Measurements from ENCODE around the gene AGAP2. TPM values are rescaled to one million over a fixed set of nuclear protein-coding genes. Genes with fewer than 3 reads are reported as not detected.

The AGAP2 gene
- total RNA-seq, 4 donors from 2014 or later, result 2.5 to 11.2 (median 3.6) TPM

DNA sequence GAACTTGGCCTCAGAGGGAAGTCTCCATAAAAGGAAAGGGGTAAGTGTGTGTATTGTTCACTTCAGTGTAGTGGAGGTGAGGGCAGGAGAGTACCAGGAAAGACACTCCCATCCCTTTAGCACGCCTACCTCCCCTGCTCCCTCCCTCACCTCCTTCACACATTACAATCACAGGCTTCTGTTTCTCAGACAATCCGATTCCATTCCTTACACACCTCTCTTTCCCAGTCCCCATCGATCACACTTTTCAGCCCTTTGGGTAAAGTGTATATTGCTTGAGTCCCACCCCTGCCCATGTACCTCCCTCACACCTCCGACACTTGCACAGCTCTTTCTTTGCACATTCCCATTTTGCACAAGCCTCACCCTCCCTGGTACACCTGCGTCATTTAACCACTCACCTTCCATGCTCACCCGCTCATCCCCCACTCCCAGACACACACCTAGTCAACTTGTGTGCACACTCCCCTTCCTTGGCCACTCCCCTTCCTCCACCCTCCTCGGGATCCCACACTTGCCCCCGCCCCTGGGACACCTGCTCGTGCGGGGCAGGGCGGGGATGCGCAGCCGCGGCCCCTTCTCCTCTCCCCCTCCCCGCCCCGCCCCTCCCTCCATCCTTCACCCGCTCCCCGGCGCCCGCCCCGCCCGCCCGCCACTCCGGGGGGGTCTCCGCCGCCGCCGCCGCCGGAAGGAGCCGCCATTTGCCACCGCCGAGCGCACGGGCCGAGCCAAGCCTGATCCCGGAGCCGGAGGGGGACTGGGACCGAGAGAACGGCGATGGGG lies 16.1 kb upstream of the AGAP2 start, which contains the start of gene MARCHF9:
Gene MARCHF9 (plus strand): TSS at position 693 of the 783 bp plus-strand sequence. CDS start 426 bp downstream, outside the sequence.
- Histone ChIP-seq H3K4me3 (peak within 1 kb of the TSS; percentile 74 to 91 (median 86)), H3K27ac (replicated peaks in 1 of 4) (peak within 1 kb of the TSS; percentile 65 to 74 (median 72)), H3K36me3 (peaks cover 11 to 32% (median 27%) of the 10 kb centered on the region in 4 donors), H3K4me1 (peaks cover 26 to 64% (median 44%) of the 10 kb centered on the region in 4 donors), H3K9me3 (no peaks in the 10 kb centered on the region), H3K27me3 (no peaks in the 10 kb centered on the region)
- intact Hi-C loops (cut with DNase I), result no loop called here
- DNase-seq (ENCODE audit: extremely low spot score), result no peak
- TF ChIP-seq POLR2AphosphoS5 (IDR thresholded peaks at IDR 0.05) (peak in 1 of 2 donors; percentile 37), EP300 (IDR thresholded peaks at IDR 0.05) (no peak), POLR2A (IDR thresholded peaks at IDR 0.05; ENCODE audit: low read depth) (no peak)
- TF ChIP-seq, protein P1, sequence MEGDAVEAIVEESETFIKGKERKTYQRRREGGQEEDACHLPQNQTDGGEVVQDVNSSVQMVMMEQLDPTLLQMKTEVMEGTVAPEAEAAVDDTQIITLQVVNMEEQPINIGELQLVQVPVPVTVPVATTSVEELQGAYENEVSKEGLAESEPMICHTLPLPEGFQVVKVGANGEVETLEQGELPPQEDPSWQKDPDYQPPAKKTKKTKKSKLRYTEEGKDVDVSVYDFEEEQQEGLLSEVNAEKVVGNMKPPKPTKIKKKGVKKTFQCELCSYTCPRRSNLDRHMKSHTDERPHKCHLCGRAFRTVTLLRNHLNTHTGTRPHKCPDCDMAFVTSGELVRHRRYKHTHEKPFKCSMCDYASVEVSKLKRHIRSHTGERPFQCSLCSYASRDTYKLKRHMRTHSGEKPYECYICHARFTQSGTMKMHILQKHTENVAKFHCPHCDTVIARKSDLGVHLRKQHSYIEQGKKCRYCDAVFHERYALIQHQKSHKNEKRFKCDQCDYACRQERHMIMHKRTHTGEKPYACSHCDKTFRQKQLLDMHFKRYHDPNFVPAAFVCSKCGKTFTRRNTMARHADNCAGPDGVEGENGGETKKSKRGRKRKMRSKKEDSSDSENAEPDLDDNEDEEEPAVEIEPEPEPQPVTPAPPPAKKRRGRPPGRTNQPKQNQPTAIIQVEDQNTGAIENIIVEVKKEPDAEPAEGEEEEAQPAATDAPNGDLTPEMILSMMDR (IDR thresholded peaks at IDR 0.05), result no peak
- WGBS, result 4% methylated on average over 16 of the region's 41 CpGs

DNA sequence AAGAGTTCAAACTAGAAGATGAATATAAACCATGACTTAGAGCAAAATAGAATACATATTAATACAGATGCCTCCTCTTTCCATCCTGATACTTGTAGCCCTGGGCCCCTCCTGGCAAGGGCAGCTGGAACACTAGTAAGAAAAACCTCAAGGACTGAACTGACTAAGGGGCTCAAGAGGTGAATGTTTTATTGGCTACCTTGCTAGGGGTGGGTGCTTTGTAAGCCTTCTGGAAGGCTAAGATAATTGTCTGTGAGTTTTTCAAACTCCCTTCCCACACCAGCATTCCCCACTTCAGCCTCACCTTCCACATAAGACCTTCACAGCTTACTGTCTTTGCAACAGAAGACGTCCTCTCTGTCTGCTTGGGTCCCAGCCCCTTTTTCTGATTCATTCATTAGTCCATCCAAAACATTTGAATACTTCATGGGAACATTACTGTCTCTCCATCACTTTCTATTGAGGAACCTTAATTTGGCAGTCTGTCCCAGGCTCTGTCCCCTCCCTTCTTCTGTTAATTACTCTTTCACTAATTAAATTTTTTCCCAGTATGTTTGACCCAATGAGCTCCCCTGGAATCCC lies 15.3 kb upstream of the AGAP2 start:
- no peaks in the 10 kb centered on the region for H3K9me3 ChIP-seq
- H3K27me3 ChIP-seq, result no peaks in the 10 kb centered on the region
- TF ChIP-seq POLR2A (IDR thresholded peaks at IDR 0.05; ENCODE audit: low read depth) (no peak), EP300 (IDR thresholded peaks at IDR 0.05) (no peak), POLR2AphosphoS5 (IDR thresholded peaks at IDR 0.05) (no peak)
- TF ChIP-seq, protein P1 (IDR thresholded peaks at IDR 0.05), result no peak
- H3K4me1 ChIP-seq, result peaks cover 26 to 64% (median 44%) of the 10 kb centered on the region in 4 donors
- intact Hi-C loops (cut with DNase I), result no loop called here
- WGBS, result 32% methylated on average over 1 of the region's 1 CpG
- no peak for DNase-seq (ENCODE audit: extremely low spot score)
- H3K27ac ChIP-seq (replicated peaks in 1 of 4), result peak overlapping the region in 2 of 4 donors; percentile 69 to 74
- peaks cover 17 to 36% (median 29%) of the 10 kb centered on the region in 4 donors for H3K36me3 ChIP-seq
- peak overlapping the region in 1 of 4 donors; percentile 74 for H3K4me3 ChIP-seq

DNA sequence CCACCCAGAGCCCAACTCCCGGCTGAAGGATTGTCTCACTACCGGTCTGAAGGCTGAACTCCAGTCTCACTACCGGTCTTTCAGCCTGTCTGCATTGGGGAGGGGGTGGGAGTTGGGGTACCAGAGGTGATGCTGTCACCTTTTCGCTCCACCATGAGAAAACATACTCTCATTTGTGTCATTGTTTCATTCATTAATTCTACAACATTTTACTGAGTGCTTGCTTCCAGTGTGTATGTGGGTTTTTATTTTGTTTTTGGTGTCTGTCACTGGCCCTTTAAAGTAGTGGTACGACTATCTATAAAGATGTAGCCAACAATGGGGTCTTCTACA lies 14.1 kb upstream of the AGAP2 start:
- Histone ChIP-seq H3K27ac (replicated peaks in 1 of 4) (peak overlapping the region; percentile 58 to 92 (median 84)), H3K9me3 (no peaks in the 10 kb centered on the region), H3K36me3 (peaks cover 29 to 36% (median 30%) of the 10 kb centered on the region in 4 donors), H3K4me1 (peaks cover 26 to 64% (median 44%) of the 10 kb centered on the region in 4 donors), H3K27me3 (no peaks in the 10 kb centered on the region), H3K4me3 (peak overlapping the region; percentile 61 to 91 (median 72))
- TF ChIP-seq EP300 (IDR thresholded peaks at IDR 0.05) (no peak), POLR2A (IDR thresholded peaks at IDR 0.05; ENCODE audit: low read depth) (no peak), POLR2AphosphoS5 (IDR thresholded peaks at IDR 0.05) (no peak)
- TF ChIP-seq, protein P1 (IDR thresholded peaks at IDR 0.05), result no peak
- 0% methylated on average over 5 of the region's 5 CpGs for WGBS
- no peak for DNase-seq (ENCODE audit: extremely low spot score)
- intact Hi-C loops (cut with DNase I), result no loop called here

DNA sequence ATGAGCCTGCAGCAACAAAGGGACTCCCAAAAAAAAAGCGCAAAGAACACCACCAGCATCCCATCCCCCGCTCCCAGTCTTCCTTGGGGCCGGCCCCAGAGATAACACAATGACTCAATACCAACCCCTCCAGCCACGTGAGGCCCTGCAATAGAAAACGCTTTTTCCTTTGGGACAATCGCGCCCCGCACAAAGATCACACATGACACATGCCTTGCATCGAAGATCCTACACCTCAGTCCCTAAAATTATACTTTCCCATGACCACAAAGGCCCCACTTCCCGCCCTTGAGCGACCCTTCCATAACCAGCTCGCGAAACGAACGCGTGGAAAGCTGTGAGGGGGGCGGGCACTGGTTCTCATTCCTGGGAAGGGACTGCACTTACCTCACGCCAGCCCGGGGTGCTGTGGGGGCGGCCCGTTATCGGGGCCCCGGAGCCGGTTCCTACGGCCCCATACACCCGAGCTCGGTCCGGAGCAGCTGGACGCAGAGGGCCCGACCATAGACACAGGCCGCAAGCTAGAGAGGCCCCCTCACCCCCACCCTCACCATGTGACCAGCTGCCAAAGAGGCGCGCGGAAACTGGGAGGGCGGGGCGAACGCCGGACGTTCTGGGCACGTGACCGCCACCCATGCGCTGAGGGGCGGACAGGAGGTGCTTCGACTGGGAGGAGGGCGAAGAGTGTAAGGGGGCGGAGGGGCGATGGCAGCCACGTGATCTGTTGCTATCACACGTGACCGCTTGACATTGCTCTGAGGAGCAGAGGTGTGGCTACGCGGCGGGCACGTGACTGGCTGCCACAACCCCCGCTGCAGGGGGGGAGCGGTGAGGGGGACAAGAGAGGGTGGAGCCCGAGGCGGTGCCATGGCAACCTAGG lies 13.5 kb upstream of the AGAP2 start, which contains the start of gene CDK4:
Gene CDK4 (minus strand): TSS at position 523 of the 880 bp plus-strand sequence. CDS start 593 bp downstream, outside the sequence.
- Histone ChIP-seq H3K9me3 (no peaks in the 10 kb centered on the region), H3K27me3 (no peaks in the 10 kb centered on the region), H3K4me3 (peak within 1 kb of the TSS; percentile 61 to 91 (median 72)), H3K36me3 (peaks cover 33 to 40% (median 35%) of the 10 kb centered on the region in 4 donors), H3K4me1 (peaks cover 26 to 63% (median 44%) of the 10 kb centered on the region in 4 donors), H3K27ac (replicated peaks in 1 of 4) (peak within 1 kb of the TSS; percentile 80 to 92 (median 90))
- TF ChIP-seq POLR2A (IDR thresholded peaks at IDR 0.05; ENCODE audit: low read depth), result peak; percentile 61
- TF ChIP-seq, protein P1 (IDR thresholded peaks at IDR 0.05), result peak in 1 of 3 experiments; percentile 26
- TF ChIP-seq EP300 (IDR thresholded peaks at IDR 0.05), result no peak
- TF ChIP-seq POLR2AphosphoS5 (IDR thresholded peaks at IDR 0.05), result peak; percentile 89 to 98
- peak; percentile 100 for DNase-seq (ENCODE audit: extremely low spot score)
- intact Hi-C loops (cut with DNase I), result no loop called here
- under 1% methylated on average over 33 of the region's 58 CpGs for whole genome bisulfite sequencing

Data from esophagus muscularis mucosa (tissue), 4 donors.